OCI-M1 (cell line): Measurements from ENCODE around the gene WBP4.
A peak's percentile ranks its signal among the peaks of the same experiment; 100 is the strongest.
"Not testable (repeated sequence)": the region's sequence is repeated elsewhere in the genome, so short reads cannot be mapped to it uniquely, and the experiment has no call there.

Experiments
- DNase-seq: peaks from one replicate; lab custom pipeline; 2025; lab: John Stamatoyannopoulos, UW

The WBP4 gene

GRCh38 chr13:41079725-41080124 is 18.4 kb downstream of the WBP4 start:
- no peak for DNase-seq

GRCh38 chr13:41085961-41086585 is 24.8 kb downstream of the WBP4 start:
- peak; percentile 55 for DNase-seq

- DNase-seq = not testable (repeated sequence)
Measured at GRCh38 chr13:41095681-41096080, 34.4 kb downstream of the WBP4 start.

- DNase-seq = no peak
Measured at GRCh38 chr13:41098761-41099160, 37.5 kb downstream of the WBP4 start.

GRCh38 chr13:41099986-41100385 is 38.7 kb downstream of the WBP4 start:
- DNase-seq = no peak

GRCh38 chr13:41107104-41107571 is 45.8 kb downstream of the WBP4 start:
- no peak for DNase-seq

GRCh38 chr13:41107584-41108014 is 46.3 kb downstream of the WBP4 start:
- no peak for DNase-seq

- no peak for DNase-seq
Measured at GRCh38 chr13:41111454-41111853, 50.1 kb downstream of the WBP4 start.

- DNase-seq = no peak
Measured at GRCh38 chr13:41117869-41118268, 56.6 kb downstream of the WBP4 start.

- DNase-seq = no peak
Measured at GRCh38 chr13:41122838-41123237, 61.5 kb downstream of the WBP4 start.

GRCh38 chr13:41127701-41128100 is 66.4 kb downstream of the WBP4 start:
- peak; percentile 22 for DNase-seq

- peak; percentile 64 for DNase-seq
Measured at GRCh38 chr13:41130356-41130755, 69.0 kb downstream of the WBP4 start.

- peak; percentile 41 for DNase-seq
Measured at GRCh38 chr13:41131189-41131588, 69.9 kb downstream of the WBP4 start.

- not testable (repeated sequence) for DNase-seq
Measured at GRCh38 chr13:41131660-41132511, 70.6 kb downstream of the WBP4 start.

- DNase-seq = peak; percentile 98
Measured at GRCh38 chr13:41132512-41133152, 71.3 kb downstream of the WBP4 start, which contains the start of gene KBTBD6. KBTBD6 (minus strand) TSS chr13:41132802; CDS start chr13:41132511, 291 bp downstream.
